GM21423 (cell line): ENCODE data around the gene ABI1.

Experiments used
- ATAC-seq: cut with Tn5 transposase; IDR thresholded peaks from one replicate; pipeline ENCODE4 v1.9.1; 2021; ENCODE audit warnings: mild to moderate bottlenecking, moderate library complexity; ENCODE audit not compliant: unreplicated experiment

The ABI1 gene

GRCh38 chr10:26855186-26855585 lies 5.6 kb downstream of the ABI1 start:
- ATAC-seq = no peak

GRCh38 chr10:26854524-26854923 lies 6.2 kb downstream of the ABI1 start:
- ATAC-seq = no peak

- ATAC-seq = no peak
Observed at GRCh38 chr10:26844396-26844975, 16.3 kb downstream of the ABI1 start.

- ATAC-seq = no peak
Observed at GRCh38 chr10:26843736-26844135, 17.0 kb downstream of the ABI1 start.

- ATAC-seq = no peak
Observed at GRCh38 chr10:26841733-26842317, 18.9 kb downstream of the ABI1 start.

- ATAC-seq = no peak
Observed at GRCh38 chr10:26840938-26841732, 19.6 kb downstream of the ABI1 start.

GRCh38 chr10:26839966-26840627 lies 20.7 kb downstream of the ABI1 start:
- no peak for ATAC-seq

- no peak for ATAC-seq
Observed at GRCh38 chr10:26837139-26837538, 23.6 kb downstream of the ABI1 start.

GRCh38 chr10:26835025-26835424 lies 25.7 kb downstream of the ABI1 start:
- no peak for ATAC-seq

- no peak for ATAC-seq
Observed at GRCh38 chr10:26832960-26833359, 27.8 kb downstream of the ABI1 start.

GRCh38 chr10:26831936-26832335 lies 28.8 kb downstream of the ABI1 start:
- ATAC-seq = no peak

GRCh38 chr10:26829810-26830515 lies 30.8 kb downstream of the ABI1 start:
- ATAC-seq = no peak

- ATAC-seq = no peak
Observed at GRCh38 chr10:26824015-26824690, 36.6 kb downstream of the ABI1 start.

- ATAC-seq = no peak
Observed at GRCh38 chr10:26821699-26822570, 38.8 kb downstream of the ABI1 start.

- ATAC-seq = no peak
Observed at GRCh38 chr10:26815500-26815899, 45.3 kb downstream of the ABI1 start.

- no peak for ATAC-seq
Observed at GRCh38 chr10:26810435-26811026, 50.2 kb downstream of the ABI1 start.

- ATAC-seq = no peak
Observed at GRCh38 chr10:26809973-26810372, 50.8 kb downstream of the ABI1 start.

- ATAC-seq = no peak
Observed at GRCh38 chr10:26807532-26807931, 53.2 kb downstream of the ABI1 start.

- ATAC-seq = no peak
Observed at GRCh38 chr10:26806557-26806956, 54.2 kb downstream of the ABI1 start.
